Hair follicle dermal papilla cell (primary cell): ENCODE data around the gene ST7. TPM values are rescaled to one million over a fixed set of nuclear protein-coding genes. Genes with fewer than 3 reads are reported as not detected.

ENCODE experiments used
- small RNA-seq: library from RNA; depleted of rRNA; stranded (forward); fragments of <200 nt; gene quantifications from one replicate; pipeline ENCODE3, GENCODE V24; 2012
- total RNA-seq: library from RNA; depleted of rRNA; stranded (reverse); fragments of >200 nt; gene quantifications from 2 replicates; pipeline ENCODE4 v1.2.3, GENCODE V29; 2012

ST7 gene
- 22.3 and 24.2 TPM in 2 replicates for total RNA-seq

GRCh38 chr7:116953372-116953905, at the start of gene ST7:
ST7 (plus strand) TSS chr7:116953501; CDS start chr7:116953541, 40 bp downstream.

Small RNA genes within 50 kb of the gene (small RNA-seq; reads per million reads assigned to genes)
- not detected for gene AC002542.1
- not detected for gene MTCYBP6
- not detected for gene RF00019
- not detected for gene RF02179
- not detected for gene RF02180
- gene RF02181: not detected
- gene RF02183: not detected
- gene RF02184: not detected
- not detected for gene RF02185
- not detected for gene RF02188
- gene RNA5SP239: not detected

Other genes with a start within 250 kb of the ST7 start
- 120 and 139 TPM in 2 replicates for gene CAPZA2, start 90.9 kb upstream of the ST7 start, total RNA-seq